ENCODE measurements around the gene TMEM183A.

Gene TMEM183A

GRCh38 chr1:203038891-203039608, 31.9 kb downstream of the TMEM183A start:
- peak; percentile 94 for TF ChIP-seq CTCF (IDR thresholded peaks at IDR 0.05; ENCODE audit: low read depth, low read length)
- DNase-seq (ENCODE audit: extremely low read depth, low read depth) = peak; percentile 38

- peak; percentile 32 for TF ChIP-seq CTCF (IDR thresholded peaks at IDR 0.05; ENCODE audit: low read depth, low read length)
- no peak for DNase-seq (ENCODE audit: extremely low read depth, low read depth)
Observed at GRCh38 chr1:203039609-203040512, 32.7 kb downstream of the TMEM183A start.

- no peak for TF ChIP-seq CTCF (IDR thresholded peaks at IDR 0.05; ENCODE audit: low read depth, low read length)
- DNase-seq (ENCODE audit: extremely low read depth, low read depth) = no peak
Observed at GRCh38 chr1:203040513-203041275, 33.5 kb downstream of the TMEM183A start.

- TF ChIP-seq CTCF (IDR thresholded peaks at IDR 0.05; ENCODE audit: low read depth, low read length) = no peak
- DNase-seq (ENCODE audit: extremely low read depth, low read depth) = no peak
Observed at GRCh38 chr1:203041351-203041932, 34.3 kb downstream of the TMEM183A start.

- TF ChIP-seq CTCF (IDR thresholded peaks at IDR 0.05; ENCODE audit: low read depth, low read length) = no peak
- DNase-seq (ENCODE audit: extremely low read depth, low read depth) = no peak
Observed at GRCh38 chr1:203043830-203044545, 36.8 kb downstream of the TMEM183A start.

- no peak for DNase-seq (ENCODE audit: extremely low read depth, low read depth)
- no peak for TF ChIP-seq CTCF (IDR thresholded peaks at IDR 0.05; ENCODE audit: low read depth, low read length)
Observed at GRCh38 chr1:203044546-203045250, 37.5 kb downstream of the TMEM183A start.

Data from AG09319 (cell line).